Measurements from ENCODE around the gene PLD1. TPM values are rescaled to one million over a fixed set of nuclear protein-coding genes. Genes with fewer than 3 reads are reported as not detected.

Gene PLD1
- total and polyA plus RNA-seq, 2 of the 8 experiments (the other 6 are each of a cell fraction or from before 2014, with no cell fraction given): 1.2 to 2.6 TPM

DNA sequence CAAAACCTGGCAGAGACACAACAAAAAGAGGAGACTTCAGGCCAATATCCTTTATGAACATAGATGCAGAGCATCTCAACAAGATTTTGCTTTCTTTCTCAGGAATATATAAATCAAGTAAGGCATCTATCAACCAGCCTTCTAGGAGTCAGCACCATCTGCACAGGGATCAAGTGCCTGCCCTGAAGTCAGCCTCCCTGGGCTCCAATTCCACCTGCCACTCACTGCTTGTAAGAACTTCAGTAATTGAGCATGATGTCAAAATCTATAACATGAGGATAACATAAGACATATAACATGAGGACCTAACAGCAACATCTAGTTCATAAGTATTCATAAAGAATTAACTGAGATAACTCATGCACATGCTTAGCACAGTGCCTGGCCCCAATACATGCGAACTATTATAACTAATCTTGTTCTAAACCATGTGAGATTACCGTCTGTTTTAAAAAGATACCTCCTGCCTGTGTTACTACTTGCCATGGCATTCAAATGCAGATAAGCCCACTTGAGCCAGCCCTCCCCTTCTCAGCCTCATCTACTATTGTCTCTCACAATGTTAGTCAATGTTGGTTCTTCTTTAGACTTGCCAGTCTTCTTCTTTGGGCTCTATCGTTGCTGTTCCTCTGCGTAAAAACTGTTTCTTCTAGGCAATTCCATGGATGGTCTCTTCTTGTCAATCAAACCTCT lies 91.6 kb downstream of the PLD1 start (continued):
- TF ChIP-seq, protein P1, sequence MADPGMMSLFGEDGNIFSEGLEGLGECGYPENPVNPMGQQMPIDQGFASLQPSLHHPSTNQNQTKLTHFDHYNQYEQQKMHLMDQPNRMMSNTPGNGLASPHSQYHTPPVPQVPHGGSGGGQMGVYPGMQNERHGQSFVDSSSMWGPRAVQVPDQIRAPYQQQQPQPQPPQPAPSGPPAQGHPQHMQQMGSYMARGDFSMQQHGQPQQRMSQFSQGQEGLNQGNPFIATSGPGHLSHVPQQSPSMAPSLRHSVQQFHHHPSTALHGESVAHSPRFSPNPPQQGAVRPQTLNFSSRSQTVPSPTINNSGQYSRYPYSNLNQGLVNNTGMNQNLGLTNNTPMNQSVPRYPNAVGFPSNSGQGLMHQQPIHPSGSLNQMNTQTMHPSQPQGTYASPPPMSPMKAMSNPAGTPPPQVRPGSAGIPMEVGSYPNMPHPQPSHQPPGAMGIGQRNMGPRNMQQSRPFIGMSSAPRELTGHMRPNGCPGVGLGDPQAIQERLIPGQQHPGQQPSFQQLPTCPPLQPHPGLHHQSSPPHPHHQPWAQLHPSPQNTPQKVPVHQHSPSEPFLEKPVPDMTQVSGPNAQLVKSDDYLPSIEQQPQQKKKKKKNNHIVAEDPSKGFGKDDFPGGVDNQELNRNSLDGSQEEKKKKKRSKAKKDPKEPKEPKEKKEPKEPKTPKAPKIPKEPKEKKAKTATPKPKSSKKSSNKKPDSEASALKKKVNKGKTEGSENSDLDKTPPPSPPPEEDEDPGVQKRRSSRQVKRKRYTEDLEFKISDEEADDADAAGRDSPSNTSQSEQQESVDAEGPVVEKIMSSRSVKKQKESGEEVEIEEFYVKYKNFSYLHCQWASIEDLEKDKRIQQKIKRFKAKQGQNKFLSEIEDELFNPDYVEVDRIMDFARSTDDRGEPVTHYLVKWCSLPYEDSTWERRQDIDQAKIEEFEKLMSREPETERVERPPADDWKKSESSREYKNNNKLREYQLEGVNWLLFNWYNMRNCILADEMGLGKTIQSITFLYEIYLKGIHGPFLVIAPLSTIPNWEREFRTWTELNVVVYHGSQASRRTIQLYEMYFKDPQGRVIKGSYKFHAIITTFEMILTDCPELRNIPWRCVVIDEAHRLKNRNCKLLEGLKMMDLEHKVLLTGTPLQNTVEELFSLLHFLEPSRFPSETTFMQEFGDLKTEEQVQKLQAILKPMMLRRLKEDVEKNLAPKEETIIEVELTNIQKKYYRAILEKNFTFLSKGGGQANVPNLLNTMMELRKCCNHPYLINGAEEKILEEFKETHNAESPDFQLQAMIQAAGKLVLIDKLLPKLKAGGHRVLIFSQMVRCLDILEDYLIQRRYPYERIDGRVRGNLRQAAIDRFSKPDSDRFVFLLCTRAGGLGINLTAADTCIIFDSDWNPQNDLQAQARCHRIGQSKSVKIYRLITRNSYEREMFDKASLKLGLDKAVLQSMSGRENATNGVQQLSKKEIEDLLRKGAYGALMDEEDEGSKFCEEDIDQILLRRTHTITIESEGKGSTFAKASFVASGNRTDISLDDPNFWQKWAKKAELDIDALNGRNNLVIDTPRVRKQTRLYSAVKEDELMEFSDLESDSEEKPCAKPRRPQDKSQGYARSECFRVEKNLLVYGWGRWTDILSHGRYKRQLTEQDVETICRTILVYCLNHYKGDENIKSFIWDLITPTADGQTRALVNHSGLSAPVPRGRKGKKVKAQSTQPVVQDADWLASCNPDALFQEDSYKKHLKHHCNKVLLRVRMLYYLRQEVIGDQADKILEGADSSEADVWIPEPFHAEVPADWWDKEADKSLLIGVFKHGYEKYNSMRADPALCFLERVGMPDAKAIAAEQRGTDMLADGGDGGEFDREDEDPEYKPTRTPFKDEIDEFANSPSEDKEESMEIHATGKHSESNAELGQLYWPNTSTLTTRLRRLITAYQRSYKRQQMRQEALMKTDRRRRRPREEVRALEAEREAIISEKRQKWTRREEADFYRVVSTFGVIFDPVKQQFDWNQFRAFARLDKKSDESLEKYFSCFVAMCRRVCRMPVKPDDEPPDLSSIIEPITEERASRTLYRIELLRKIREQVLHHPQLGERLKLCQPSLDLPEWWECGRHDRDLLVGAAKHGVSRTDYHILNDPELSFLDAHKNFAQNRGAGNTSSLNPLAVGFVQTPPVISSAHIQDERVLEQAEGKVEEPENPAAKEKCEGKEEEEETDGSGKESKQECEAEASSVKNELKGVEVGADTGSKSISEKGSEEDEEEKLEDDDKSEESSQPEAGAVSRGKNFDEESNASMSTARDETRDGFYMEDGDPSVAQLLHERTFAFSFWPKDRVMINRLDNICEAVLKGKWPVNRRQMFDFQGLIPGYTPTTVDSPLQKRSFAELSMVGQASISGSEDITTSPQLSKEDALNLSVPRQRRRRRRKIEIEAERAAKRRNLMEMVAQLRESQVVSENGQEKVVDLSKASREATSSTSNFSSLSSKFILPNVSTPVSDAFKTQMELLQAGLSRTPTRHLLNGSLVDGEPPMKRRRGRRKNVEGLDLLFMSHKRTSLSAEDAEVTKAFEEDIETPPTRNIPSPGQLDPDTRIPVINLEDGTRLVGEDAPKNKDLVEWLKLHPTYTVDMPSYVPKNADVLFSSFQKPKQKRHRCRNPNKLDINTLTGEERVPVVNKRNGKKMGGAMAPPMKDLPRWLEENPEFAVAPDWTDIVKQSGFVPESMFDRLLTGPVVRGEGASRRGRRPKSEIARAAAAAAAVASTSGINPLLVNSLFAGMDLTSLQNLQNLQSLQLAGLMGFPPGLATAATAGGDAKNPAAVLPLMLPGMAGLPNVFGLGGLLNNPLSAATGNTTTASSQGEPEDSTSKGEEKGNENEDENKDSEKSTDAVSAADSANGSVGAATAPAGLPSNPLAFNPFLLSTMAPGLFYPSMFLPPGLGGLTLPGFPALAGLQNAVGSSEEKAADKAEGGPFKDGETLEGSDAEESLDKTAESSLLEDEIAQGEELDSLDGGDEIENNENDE (IDR thresholded peaks at IDR 0.05; ENCODE audit: insufficient replicate concordance, low read length): no peak
- TF ChIP-seq YY1 (IDR thresholded peaks at IDR 0.05; ENCODE audit: low read depth, low read length) (no peak), EGR1 (IDR thresholded peaks at IDR 0.05; ENCODE audit: borderline replicate concordance, low read depth, low read length) (no peak), NANOG (IDR thresholded peaks at IDR 0.05; ENCODE audit: insufficient read depth, low read depth, low read length, poor library complexity, severe bottlenecking) (peak; percentile 73), EP300 (IDR thresholded peaks at IDR 0.05; ENCODE audit: borderline replicate concordance in 1 of 2, low read depth in 2 of 2, low read length in 2 of 2) (no peak)

All from H1 (cell line).